Measurements from ENCODE around the gene PLEKHG2. TPM values are rescaled to one million over a fixed set of nuclear protein-coding genes. Genes with fewer than 3 reads are reported as not detected.

Gene PLEKHG2
- total and polyA plus RNA-seq, 2 donors from 2014 or later, result 8.5 to 29.7 TPM

GRCh38 chr19:39380521-39381502 lies 31.7 kb upstream of the PLEKHG2 start:
- Histone ChIP-seq H3K36me3 (ENCODE audit: control insufficient read depth in 2 of 3, insufficient read depth in 3 of 3, low read length in 3 of 3) (peaks cover 3 to 70% (median 53%) of the 10 kb centered on the region in 3 donors), H3K27me3 (ENCODE audit: control insufficient read depth, insufficient read depth, low read length) (no peaks in the 10 kb centered on the region), H3K9ac (ENCODE audit: low read length in 3 of 3) (no peak overlapping the region), H3K4me3 (ENCODE audit: low read length in 3 of 3) (no peak overlapping the region), H3K27ac (ENCODE audit: low read depth in 2 of 2, low read length in 2 of 2) (no peak overlapping the region), H3K4me1 (ENCODE audit: control insufficient read depth in 2 of 3, insufficient read depth in 2 of 3, low read depth in 1 of 3, low read length in 3 of 3) (peaks cover 0 to 4% (median 0%) of the 10 kb centered on the region in 3 donors), H3K9me3 (ENCODE audit: control insufficient read depth in 2 of 3, insufficient read depth in 1 of 3, low read length in 3 of 3) (no peaks in the 10 kb centered on the region)
- FAIRE-seq, result no peak
- intact Hi-C loops (cut with DNase I), result no loop called here
- no peak for DNase-seq
- TF ChIP-seq, protein P1, sequence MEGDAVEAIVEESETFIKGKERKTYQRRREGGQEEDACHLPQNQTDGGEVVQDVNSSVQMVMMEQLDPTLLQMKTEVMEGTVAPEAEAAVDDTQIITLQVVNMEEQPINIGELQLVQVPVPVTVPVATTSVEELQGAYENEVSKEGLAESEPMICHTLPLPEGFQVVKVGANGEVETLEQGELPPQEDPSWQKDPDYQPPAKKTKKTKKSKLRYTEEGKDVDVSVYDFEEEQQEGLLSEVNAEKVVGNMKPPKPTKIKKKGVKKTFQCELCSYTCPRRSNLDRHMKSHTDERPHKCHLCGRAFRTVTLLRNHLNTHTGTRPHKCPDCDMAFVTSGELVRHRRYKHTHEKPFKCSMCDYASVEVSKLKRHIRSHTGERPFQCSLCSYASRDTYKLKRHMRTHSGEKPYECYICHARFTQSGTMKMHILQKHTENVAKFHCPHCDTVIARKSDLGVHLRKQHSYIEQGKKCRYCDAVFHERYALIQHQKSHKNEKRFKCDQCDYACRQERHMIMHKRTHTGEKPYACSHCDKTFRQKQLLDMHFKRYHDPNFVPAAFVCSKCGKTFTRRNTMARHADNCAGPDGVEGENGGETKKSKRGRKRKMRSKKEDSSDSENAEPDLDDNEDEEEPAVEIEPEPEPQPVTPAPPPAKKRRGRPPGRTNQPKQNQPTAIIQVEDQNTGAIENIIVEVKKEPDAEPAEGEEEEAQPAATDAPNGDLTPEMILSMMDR (IDR thresholded peaks at IDR 0.05; ENCODE audit: borderline replicate concordance, extremely low read depth, insufficient read depth), result no peak

DNA sequence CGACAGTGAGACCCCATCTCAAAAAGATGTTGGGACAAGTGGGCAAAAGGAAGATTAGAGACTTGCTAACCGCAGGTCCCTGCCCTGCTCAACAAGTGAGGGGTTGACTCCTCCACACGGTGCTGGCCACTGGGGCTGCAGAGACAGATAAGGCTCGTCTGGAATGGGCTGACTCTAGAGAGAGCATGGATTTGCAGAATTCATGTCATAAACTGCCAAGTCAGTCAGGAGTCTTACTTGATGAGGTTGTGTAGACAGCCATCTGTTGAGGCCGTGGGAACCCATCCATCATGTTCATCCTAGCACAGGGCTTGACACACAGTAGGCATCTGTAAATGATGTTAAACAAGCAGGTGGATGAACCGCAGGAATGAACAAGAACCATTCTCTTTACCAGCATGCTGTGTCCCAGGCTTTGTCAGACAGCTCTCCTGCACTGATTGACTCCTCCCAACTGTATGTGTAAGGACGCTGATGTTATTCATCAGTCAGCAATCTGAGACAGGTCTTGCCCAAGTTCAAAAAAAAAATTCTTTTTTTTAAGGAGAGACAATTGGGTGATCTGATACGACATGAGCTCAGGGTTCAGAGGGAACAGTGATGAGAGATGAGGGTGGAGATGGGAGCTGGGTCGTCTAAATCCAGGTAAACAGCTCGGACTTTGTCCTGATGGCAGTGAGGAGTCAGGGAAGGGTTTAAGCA lies 30.4 kb upstream of the PLEKHG2 start:
- H3K27ac ChIP-seq (ENCODE audit: low read depth in 2 of 2, low read length in 2 of 2), result no peak overlapping the region
- no peak overlapping the region for H3K9ac ChIP-seq (ENCODE audit: low read length in 3 of 3)
- H3K27me3 ChIP-seq (ENCODE audit: control insufficient read depth, insufficient read depth, low read length), result no peaks in the 10 kb centered on the region
- FAIRE-seq, result no peak
- TF ChIP-seq, protein P1 (IDR thresholded peaks at IDR 0.05; ENCODE audit: borderline replicate concordance, extremely low read depth, insufficient read depth), result no peak
- intact Hi-C loops (cut with DNase I), result no loop called here
- H3K4me3 ChIP-seq (ENCODE audit: low read length in 3 of 3), result no peak overlapping the region
- peaks cover 3 to 70% (median 53%) of the 10 kb centered on the region in 3 donors for H3K36me3 ChIP-seq (ENCODE audit: control insufficient read depth in 2 of 3, insufficient read depth in 3 of 3, low read length in 3 of 3)
- no peaks in the 10 kb centered on the region for H3K9me3 ChIP-seq (ENCODE audit: control insufficient read depth in 2 of 3, insufficient read depth in 1 of 3, low read length in 3 of 3)
- no peak for DNase-seq
- H3K4me1 ChIP-seq (ENCODE audit: control insufficient read depth in 2 of 3, insufficient read depth in 2 of 3, low read depth in 1 of 3, low read length in 3 of 3), result peaks cover 0 to 4% (median 0%) of the 10 kb centered on the region in 3 donors

- H3K4me1 ChIP-seq (ENCODE audit: control insufficient read depth in 2 of 3, insufficient read depth in 2 of 3, low read depth in 1 of 3, low read length in 3 of 3), result no peaks in the 10 kb centered on the region
- H3K9ac ChIP-seq (ENCODE audit: low read length in 3 of 3), result no peak overlapping the region
- H3K36me3 ChIP-seq (ENCODE audit: control insufficient read depth in 2 of 3, insufficient read depth in 3 of 3, low read length in 3 of 3), result peaks cover 1 to 67% (median 51%) of the 10 kb centered on the region in 3 donors
- TF ChIP-seq, protein P1 (IDR thresholded peaks at IDR 0.05; ENCODE audit: borderline replicate concordance, extremely low read depth, insufficient read depth), result no peak
- H3K27me3 ChIP-seq (ENCODE audit: control insufficient read depth, insufficient read depth, low read length), result no peaks in the 10 kb centered on the region
- FAIRE-seq, result no peak
- DNase-seq, result no peak
- H3K27ac ChIP-seq (ENCODE audit: low read depth in 2 of 2, low read length in 2 of 2), result no peak overlapping the region
- H3K9me3 ChIP-seq (ENCODE audit: control insufficient read depth in 2 of 3, insufficient read depth in 1 of 3, low read length in 3 of 3), result no peaks in the 10 kb centered on the region
- intact Hi-C loops (cut with DNase I), result no loop called here
- H3K4me3 ChIP-seq (ENCODE audit: low read length in 3 of 3), result no peak overlapping the region
Observed at GRCh38 chr19:39382991-39383828, 29.3 kb upstream of the PLEKHG2 start.

All from kidney (tissue), 14 donors.